HEK293 (cell line): ENCODE measurements around the gene BBC3.

Experiments
- CTCF ChIA-PET: fragments of 350-600 bp; formaldehyde crosslinking; extraction: SDS; loops from one replicate; lab custom pipeline; 2021; ENCODE audit warnings: antibody characterized with exemption; lab: Yijun Ruan, JAX
- POLR2A ChIA-PET: fragments of 300-600 bp; formaldehyde crosslinking; extraction: SDS; loops from one replicate; lab custom pipeline; 2020; ENCODE audit warnings: antibody characterized with exemption, inconsistent platforms; lab: Yijun Ruan, JAX
- H3K27ac ChIP-seq: fragments of 200-500 bp; sonication (Bioruptor generic); 2 replicates; pipeline ENCODE4 v1.5.1; 2014; ENCODE audit warnings: low read depth, low read length, control low read depth, inconsistent platforms; ENCODE audit errors: extremely low read depth
- H3K36me3 ChIP-seq, 2 experiments: fragments of 200-500 bp in 1 of 2; sonication (Bioruptor generic) in 1 of 2; 1 replicate in 1 of 2; 2 replicates in 1 of 2; pipeline ENCODE4 v1.5.1; 2014 to 2017; ENCODE audit warnings: inconsistent platforms in 2 of 2, low read length in 2 of 2; ENCODE audit not compliant: control insufficient read depth in 2 of 2, insufficient read depth in 1 of 2
- H3K4me1 ChIP-seq: fragments of 200-500 bp; sonication (Bioruptor generic); 2 replicates; pipeline ENCODE4 v1.5.1; 2014; ENCODE audit warnings: mild to moderate bottlenecking, low read length, inconsistent platforms; ENCODE audit not compliant: control insufficient read depth, insufficient read depth
- H3K4me3 ChIP-seq: 2 replicates; pipeline ENCODE4 v1.5.1; 2011; ENCODE audit warnings: low read depth, mild to moderate bottlenecking, control low read depth, low read length, moderate library complexity
- H3K9me3 ChIP-seq: fragments of 200-500 bp; sonication (Bioruptor generic); 2 replicates; pipeline ENCODE4 v1.5.1; 2014; ENCODE audit warnings: low read depth, low read length, inconsistent platforms; ENCODE audit not compliant: control insufficient read depth, insufficient read depth
- FEZF1 ChIP-seq: fragments of 450-650 bp; formaldehyde crosslinking; IDR thresholded peaks from 2 replicates; pipeline ENCODE4 v1.5.1; 2016; ENCODE audit warnings: missing biosample characterization, missing genetic modification characterization
- GLI2 ChIP-seq: fragments of 450-650 bp; formaldehyde crosslinking; IDR thresholded peaks from 2 replicates; pipeline ENCODE4; 2017; ENCODE audit warnings: missing biosample characterization, missing genetic modification characterization, low read depth, borderline replicate concordance
- GLI4 ChIP-seq: fragments of 450-650 bp; formaldehyde crosslinking; IDR thresholded peaks from 2 replicates; pipeline ENCODE4 v1.5.1; 2016; ENCODE audit warnings: missing biosample characterization, missing genetic modification characterization
- KLF10 ChIP-seq: fragments of 450-650 bp; IDR thresholded peaks from 2 replicates; pipeline ENCODE4 v1.5.1; 2018; ENCODE audit warnings: missing biosample characterization, mild to moderate bottlenecking, missing genetic modification characterization
- MYNN ChIP-seq: fragments of 450-650 bp; formaldehyde crosslinking; IDR thresholded peaks from 2 replicates; pipeline ENCODE4 v1.5.1; 2016; ENCODE audit warnings: missing biosample characterization, missing genetic modification characterization, borderline replicate concordance
- PRDM1 ChIP-seq: fragments of 450-650 bp; formaldehyde crosslinking; IDR thresholded peaks from 2 replicates; pipeline ENCODE4; 2016; ENCODE audit warnings: missing biosample characterization, missing genetic modification characterization
- RBAK ChIP-seq: fragments of 450-650 bp; formaldehyde crosslinking; IDR thresholded peaks from 2 replicates; pipeline ENCODE4 v1.5.1; 2016; ENCODE audit warnings: missing biosample characterization, missing genetic modification characterization
- SCRT2 ChIP-seq: fragments of 450-650 bp; formaldehyde crosslinking; IDR thresholded peaks from 2 replicates; pipeline ENCODE4 v1.5.1; 2016; ENCODE audit warnings: missing biosample characterization, missing genetic modification characterization
- SETDB1 ChIP-seq: IDR thresholded peaks from one replicate; pipeline ENCODE4 v1.6.1; 2017; ENCODE audit warnings: mild to moderate bottlenecking, low read length, moderate library complexity, mixed read lengths; ENCODE audit not compliant: insufficient read length
- TRIM28 ChIP-seq: IDR thresholded peaks from 2 replicates; pipeline ENCODE4 v1.6.1; 2011; ENCODE audit warnings: low read length, control low read depth, borderline replicate concordance
- ZBTB17 ChIP-seq: fragments of 450-650 bp; formaldehyde crosslinking; IDR thresholded peaks from 2 replicates; pipeline ENCODE4 v1.5.1; 2016; ENCODE audit warnings: missing biosample characterization, missing genetic modification characterization
- ZFP41 ChIP-seq: fragments of 450-650 bp; formaldehyde crosslinking; IDR thresholded peaks from 2 replicates; pipeline ENCODE4 v1.5.1; 2016; ENCODE audit warnings: missing biosample characterization, missing genetic modification characterization, borderline replicate concordance
- ZFP69B ChIP-seq: fragments of 450-650 bp; formaldehyde crosslinking; IDR thresholded peaks from 2 replicates; pipeline ENCODE4 v1.5.1; 2016; ENCODE audit warnings: missing biosample characterization, missing genetic modification characterization
- ZNF19 ChIP-seq: fragments of 450-650 bp; formaldehyde crosslinking; IDR thresholded peaks from 2 replicates; pipeline ENCODE4; 2016; ENCODE audit warnings: missing biosample characterization, missing genetic modification characterization, low read depth
- ZNF23 ChIP-seq: fragments of 450-650 bp; formaldehyde crosslinking; IDR thresholded peaks from 2 replicates; pipeline ENCODE4 v1.5.1; 2016; ENCODE audit warnings: missing biosample characterization, missing genetic modification characterization, borderline replicate concordance
- ZNF24 ChIP-seq: fragments of 450-650 bp; formaldehyde crosslinking; IDR thresholded peaks from 2 replicates; pipeline ENCODE4 v1.5.1; 2016; ENCODE audit warnings: missing biosample characterization, missing genetic modification characterization
- ZNF266 ChIP-seq: fragments of 450-650 bp; formaldehyde crosslinking; IDR thresholded peaks from 2 replicates; pipeline ENCODE4 v1.5.1; 2016; ENCODE audit warnings: missing biosample characterization, missing genetic modification characterization, low read depth
- ZNF311 ChIP-seq: fragments of 450-650 bp; formaldehyde crosslinking; IDR thresholded peaks from 2 replicates; pipeline ENCODE4 v1.5.1; 2017; ENCODE audit warnings: missing biosample characterization, missing genetic modification characterization, borderline replicate concordance
- ZNF350 ChIP-seq: fragments of 450-650 bp; formaldehyde crosslinking; IDR thresholded peaks from 2 replicates; pipeline ENCODE4 v1.5.0; 2017; ENCODE audit warnings: missing biosample characterization, mild to moderate bottlenecking, missing genetic modification characterization
- ZNF354C ChIP-seq: fragments of 450-650 bp; formaldehyde crosslinking; IDR thresholded peaks from 2 replicates; pipeline ENCODE4 v1.5.1; 2016; ENCODE audit warnings: missing biosample characterization, missing genetic modification characterization, low read depth, borderline replicate concordance
- ZNF473 ChIP-seq: fragments of 450-650 bp; formaldehyde crosslinking; IDR thresholded peaks from 2 replicates; pipeline ENCODE4 v1.5.1; 2017; ENCODE audit warnings: missing biosample characterization, missing genetic modification characterization
- ZNF555 ChIP-seq: fragments of 450-650 bp; formaldehyde crosslinking; conservative IDR thresholded peaks from 2 replicates; pipeline ENCODE4 v1.5.1; 2017; ENCODE audit warnings: missing biosample characterization, mild to moderate bottlenecking, missing genetic modification characterization, inconsistent platforms
- ZNF626 ChIP-seq: fragments of 450-650 bp; sonication (Bioruptor Pico); formaldehyde crosslinking; IDR thresholded peaks from 2 replicates; pipeline ENCODE4 v1.5.1; 2018; ENCODE audit warnings: missing biosample characterization, missing genetic modification characterization, inconsistent platforms
- ZNF677 ChIP-seq: fragments of 450-650 bp; IDR thresholded peaks from 2 replicates; pipeline ENCODE4 v1.5.0; 2018; ENCODE audit warnings: missing biosample characterization, mild to moderate bottlenecking, missing genetic modification characterization, moderate library complexity
- TF ChIP-seq, protein P1 (sequence below): fragments of 450-650 bp; formaldehyde crosslinking; IDR thresholded peaks from 2 replicates; pipeline ENCODE4 v1.5.1; 2017; ENCODE audit warnings: missing biosample characterization, missing genetic modification characterization
- TF ChIP-seq, protein P2 (sequence below): fragments of 450-650 bp; formaldehyde crosslinking; IDR thresholded peaks from 2 replicates; pipeline ENCODE4 v1.5.1; 2016; ENCODE audit warnings: missing biosample characterization, missing genetic modification characterization

The BBC3 gene

DNA sequence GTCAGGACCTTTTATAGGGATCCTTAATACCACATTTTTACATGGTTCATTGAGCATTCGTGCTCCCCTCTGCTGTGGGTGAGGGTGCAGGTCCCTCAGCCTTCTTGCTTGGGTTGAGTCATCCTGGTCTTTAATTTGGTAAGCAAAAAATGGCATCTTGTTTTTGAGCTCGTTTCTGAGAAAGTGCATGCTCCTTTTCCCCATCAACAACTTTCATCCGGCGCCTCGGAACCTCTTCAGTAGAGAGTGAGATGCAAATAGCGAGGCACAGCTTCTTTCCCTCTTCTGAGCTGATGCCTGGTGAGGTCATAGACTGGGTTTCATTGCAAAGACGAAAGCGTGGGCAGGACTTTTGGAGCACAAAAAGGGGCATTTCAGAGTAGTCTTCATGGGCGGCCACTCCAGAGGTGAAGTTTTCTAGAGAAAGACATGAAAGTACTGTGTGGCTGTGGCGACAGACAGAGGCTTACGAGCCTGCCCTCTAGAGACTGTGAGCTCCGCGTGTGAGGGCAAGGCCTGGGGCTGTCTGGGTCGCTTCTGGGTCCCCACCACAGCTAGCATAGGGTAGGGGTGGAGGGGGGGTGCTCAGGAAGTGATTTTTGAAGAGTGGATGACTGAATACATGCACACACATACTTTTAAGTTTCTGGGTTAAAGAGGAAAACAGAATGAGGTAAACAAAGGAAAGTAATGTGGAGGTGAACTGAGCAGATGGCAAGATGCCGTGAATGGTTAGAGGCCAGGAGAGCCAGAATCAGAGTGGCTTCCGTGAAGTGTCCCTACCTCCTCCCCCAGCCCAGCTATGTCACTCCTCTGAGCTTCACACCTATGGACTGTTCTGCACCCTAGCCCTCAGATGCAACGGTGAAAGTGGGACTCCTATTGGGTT is 44.3 kb downstream of the BBC3 start (continued):
- TF ChIP-seq TRIM28, result no peak
- TF ChIP-seq ZBTB17 (tag by site-specific recombination), result no peak
- no peak for TF ChIP-seq ZNF677 (tag by site-specific recombination)
- no peak for TF ChIP-seq ZFP41 (tag by site-specific recombination)
- TF ChIP-seq ZNF266, result no peak
- TF ChIP-seq, protein P1, sequence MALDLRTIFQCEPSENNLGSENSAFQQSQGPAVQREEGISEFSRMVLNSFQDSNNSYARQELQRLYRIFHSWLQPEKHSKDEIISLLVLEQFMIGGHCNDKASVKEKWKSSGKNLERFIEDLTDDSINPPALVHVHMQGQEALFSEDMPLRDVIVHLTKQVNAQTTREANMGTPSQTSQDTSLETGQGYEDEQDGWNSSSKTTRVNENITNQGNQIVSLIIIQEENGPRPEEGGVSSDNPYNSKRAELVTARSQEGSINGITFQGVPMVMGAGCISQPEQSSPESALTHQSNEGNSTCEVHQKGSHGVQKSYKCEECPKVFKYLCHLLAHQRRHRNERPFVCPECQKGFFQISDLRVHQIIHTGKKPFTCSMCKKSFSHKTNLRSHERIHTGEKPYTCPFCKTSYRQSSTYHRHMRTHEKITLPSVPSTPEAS, result no peak

DNA sequence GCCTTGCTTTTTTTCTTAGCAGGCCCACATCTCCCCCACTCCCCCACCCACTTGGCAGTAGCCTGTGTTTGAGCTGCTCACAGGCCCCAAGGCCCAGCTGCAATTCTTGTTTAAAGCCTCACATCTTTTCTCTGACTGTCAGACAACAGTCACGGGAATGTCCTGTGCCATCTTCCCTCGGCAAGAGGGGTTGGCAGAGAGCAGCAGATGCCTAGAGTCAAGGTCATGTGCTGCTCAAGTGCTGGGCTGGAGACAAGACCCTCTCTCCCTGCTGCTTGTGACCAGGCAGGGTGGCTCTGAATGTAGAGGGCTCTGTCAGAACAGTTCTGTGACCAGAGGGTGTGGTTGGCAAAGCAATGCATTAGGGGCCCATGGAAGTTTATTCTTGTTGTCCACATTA is 47.4 kb downstream of the BBC3 start:
- H3K36me3 ChIP-seq, result peaks cover 64 to 74% of the 10 kb centered on the region in 2 experiments
- POLR2A ChIA-PET, result interaction anchor here (1.7 kb wide), 1 partner anchor 27 kb away, joined by 3 read pairs; no protein-coding TSS in a partner anchor
- CTCF ChIA-PET, result interaction anchor here (1.0 kb wide), 1 partner anchor 27 kb away, joined by 3 read pairs; no protein-coding TSS in a partner anchor
- H3K4me3 ChIP-seq, result no peak overlapping the region
- H3K9me3 ChIP-seq, result no peaks in the 10 kb centered on the region
- peaks cover 8% of the 10 kb centered on the region for H3K4me1 ChIP-seq
- H3K27ac ChIP-seq, result no peak overlapping the region
- TF ChIP-seq KLF10 (no peak), ZNF350 (no peak), ZNF23 (tag by site-specific recombination) (no peak), ZNF473 (tag by site-specific recombination) (no peak), ZNF354C (tag by site-specific recombination) (no peak), ZNF555 (tag by site-specific recombination) (no peak), ZNF19 (no peak), GLI4 (tag by site-specific recombination) (no peak), PRDM1 (tag by site-specific recombination) (no peak), SCRT2 (tag by site-specific recombination) (no peak), MYNN (tag by site-specific recombination) (no peak), FEZF1 (tag by site-specific recombination) (no peak), ZFP69B (tag by site-specific recombination) (no peak), ZNF24 (tag by site-specific recombination) (no peak), RBAK (tag by site-specific recombination) (no peak), ZNF626 (no peak), GLI2 (tag by site-specific recombination) (no peak), ZNF311 (no peak), SETDB1 (no peak)
- TF ChIP-seq, protein P2, sequence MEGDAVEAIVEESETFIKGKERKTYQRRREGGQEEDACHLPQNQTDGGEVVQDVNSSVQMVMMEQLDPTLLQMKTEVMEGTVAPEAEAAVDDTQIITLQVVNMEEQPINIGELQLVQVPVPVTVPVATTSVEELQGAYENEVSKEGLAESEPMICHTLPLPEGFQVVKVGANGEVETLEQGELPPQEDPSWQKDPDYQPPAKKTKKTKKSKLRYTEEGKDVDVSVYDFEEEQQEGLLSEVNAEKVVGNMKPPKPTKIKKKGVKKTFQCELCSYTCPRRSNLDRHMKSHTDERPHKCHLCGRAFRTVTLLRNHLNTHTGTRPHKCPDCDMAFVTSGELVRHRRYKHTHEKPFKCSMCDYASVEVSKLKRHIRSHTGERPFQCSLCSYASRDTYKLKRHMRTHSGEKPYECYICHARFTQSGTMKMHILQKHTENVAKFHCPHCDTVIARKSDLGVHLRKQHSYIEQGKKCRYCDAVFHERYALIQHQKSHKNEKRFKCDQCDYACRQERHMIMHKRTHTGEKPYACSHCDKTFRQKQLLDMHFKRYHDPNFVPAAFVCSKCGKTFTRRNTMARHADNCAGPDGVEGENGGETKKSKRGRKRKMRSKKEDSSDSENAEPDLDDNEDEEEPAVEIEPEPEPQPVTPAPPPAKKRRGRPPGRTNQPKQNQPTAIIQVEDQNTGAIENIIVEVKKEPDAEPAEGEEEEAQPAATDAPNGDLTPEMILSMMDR, result no peak
